Activated CD8-positive, alpha-beta memory T cell treated with anti-CD3 and anti-CD28 coated beads for 36 hours (primary cell): ENCODE results near the gene EHF. TPM values are rescaled to one million over a fixed set of nuclear protein-coding genes. Genes with fewer than 3 reads are reported as not detected.

Experiments
- CTCF ChIA-PET: fragments of 350-600 bp; sonication (Branson Sonifier 250); formaldehyde crosslinking; loops from one replicate; lab custom pipeline; 2021; ENCODE audit warnings: antibody characterized with exemption; lab: Charles Lee
- POLR2A ChIA-PET: fragments of 350-600 bp; sonication (Branson Sonifier 250); formaldehyde crosslinking; loops from one replicate; lab custom pipeline; 2021; ENCODE audit warnings: antibody characterized with exemption; lab: Charles Lee
- total RNA-seq, 2 experiments: library from RNA; stranded (reverse); gene quantifications; one replicate each; pipeline ENCODE4 v1.2.3, GENCODE V29; 2021

Gene EHF
- total RNA-seq, 2 experiments from 2014 or later: not detected

- ChIA-PET POLR2A (no interaction called here), CTCF (no interaction called here)
Measured at GRCh38 chr11:34654483-34655334, 33.8 kb downstream of the EHF start.

- ChIA-PET POLR2A (no interaction called here), CTCF (no interaction called here)
Measured at GRCh38 chr11:34655335-34656008, 34.6 kb downstream of the EHF start.

GRCh38 chr11:34656062-34656720 lies 35.3 kb downstream of the EHF start:
- ChIA-PET POLR2A (no interaction called here), CTCF (no interaction called here)

- ChIA-PET POLR2A (no interaction called here), CTCF (no interaction called here)
Measured at GRCh38 chr11:34658071-34659015, 37.5 kb downstream of the EHF start.

- ChIA-PET CTCF (no interaction called here), POLR2A (no interaction called here)
Measured at GRCh38 chr11:34659096-34659733, 38.3 kb downstream of the EHF start.

GRCh38 chr11:34665077-34665835 lies 44.4 kb downstream of the EHF start:
- ChIA-PET CTCF (no interaction called here), POLR2A (no interaction called here)

GRCh38 chr11:34667810-34668582 lies 47.1 kb downstream of the EHF start:
- POLR2A ChIA-PET: no interaction called here
- CTCF ChIA-PET: no interaction called here

- ChIA-PET CTCF (no interaction called here), POLR2A (no interaction called here)
Measured at GRCh38 chr11:34668583-34669053, 47.7 kb downstream of the EHF start.

- CTCF ChIA-PET: no interaction called here
Measured at GRCh38 chr11:34669458-34669857, 48.6 kb downstream of the EHF start.

GRCh38 chr11:34671117-34671516 lies 50.2 kb downstream of the EHF start:
- CTCF ChIA-PET: no interaction called here
- POLR2A ChIA-PET: no interaction called here

More at GRCh38 chr11:34669458-34669857, 48.6 kb downstream of the EHF start:
- POLR2A ChIA-PET: no interaction called here

GRCh38 chr11:34671946-34672345 lies 51.1 kb downstream of the EHF start:
- POLR2A ChIA-PET: no interaction called here
- CTCF ChIA-PET: no interaction called here

- ChIA-PET CTCF (no interaction called here), POLR2A (no interaction called here)
Measured at GRCh38 chr11:34674038-34674437, 53.1 kb downstream of the EHF start.

- CTCF ChIA-PET: no interaction called here
- POLR2A ChIA-PET: no interaction called here
Measured at GRCh38 chr11:34676227-34676626, 55.3 kb downstream of the EHF start.

- POLR2A ChIA-PET: no interaction called here
- CTCF ChIA-PET: no interaction called here
Measured at GRCh38 chr11:34679681-34680080, 58.8 kb downstream of the EHF start.

- ChIA-PET CTCF (no interaction called here), POLR2A (no interaction called here)
Measured at GRCh38 chr11:34680206-34680605, 59.3 kb downstream of the EHF start.

- POLR2A ChIA-PET: no interaction called here
- CTCF ChIA-PET: no interaction called here
Measured at GRCh38 chr11:34680918-34681586, 60.2 kb downstream of the EHF start.

GRCh38 chr11:34682825-34683224 lies 61.9 kb downstream of the EHF start:
- CTCF ChIA-PET: no interaction called here
- POLR2A ChIA-PET: no interaction called here
